ENCODE data around the gene MAML3.

The MAML3 gene

GRCh38 chr4:140189805-140190204 is 35.8 kb upstream of the MAML3 start:
- Histone ChIP-seq H3K4me2 (ENCODE audit: low read length) (no peak overlapping the region), H3K9me2 (ENCODE audit: low read depth, low read length) (no peaks in the 10 kb centered on the region), H3K4me1 (ENCODE audit: insufficient read depth, low read length, severe bottlenecking) (no peaks in the 10 kb centered on the region), H3K36me3 (ENCODE audit: insufficient read depth, low read length) (no peaks in the 10 kb centered on the region), H3K79me2 (ENCODE audit: insufficient read depth, low read length) (no peaks in the 10 kb centered on the region), H3K4me3 (ENCODE audit: low read depth, low read length, poor library complexity, severe bottlenecking) (no peak overlapping the region), H4K20me1 (ENCODE audit: insufficient read depth, low read length) (no peaks in the 10 kb centered on the region), H3K27ac (ENCODE audit: low read depth, low read length, poor library complexity, severe bottlenecking) (no peak overlapping the region), H2AFZ (ENCODE audit: low read length) (no peak overlapping the region), H3F3A (ENCODE audit: insufficient read depth, low read length) (no peaks in the 10 kb centered on the region), H3K9me3 (ENCODE audit: low read length) (no peaks in the 10 kb centered on the region), H3K9ac (ENCODE audit: low read length) (no peak overlapping the region), H3K27me3 (ENCODE audit: insufficient read depth, low read length) (no peaks in the 10 kb centered on the region)
- TF ChIP-seq CTCF (IDR thresholded peaks at IDR 0.05; ENCODE audit: low read length) (no peak), EZH2 (IDR thresholded peaks at IDR 0.05; ENCODE audit: borderline replicate concordance, low read length) (no peak)

DNA sequence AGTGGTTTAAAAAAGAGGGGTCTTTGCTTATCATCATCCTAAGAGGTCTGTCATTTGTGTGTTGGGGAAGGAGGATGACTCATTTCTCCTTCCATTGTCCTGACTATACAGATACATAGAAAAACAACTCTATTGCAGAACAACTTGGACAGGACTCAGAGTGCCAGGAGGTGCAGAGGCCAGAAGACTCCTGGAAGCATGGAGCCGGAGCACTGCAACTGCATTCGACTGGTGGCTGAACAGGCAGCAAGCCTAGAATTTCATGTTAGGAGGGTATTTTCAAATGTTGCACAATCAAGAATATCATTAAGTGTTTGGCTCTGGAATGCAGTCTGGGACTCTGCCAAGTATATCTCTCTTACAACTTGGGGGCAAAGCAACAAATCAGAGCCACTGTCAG is 35.0 kb upstream of the MAML3 start:
- Histone ChIP-seq H4K20me1 (ENCODE audit: insufficient read depth, low read length) (no peaks in the 10 kb centered on the region), H3K27ac (ENCODE audit: low read depth, low read length, poor library complexity, severe bottlenecking) (no peak overlapping the region), H3K4me1 (ENCODE audit: insufficient read depth, low read length, severe bottlenecking) (no peaks in the 10 kb centered on the region), H3K9ac (ENCODE audit: low read length) (no peak overlapping the region), H3K27me3 (ENCODE audit: insufficient read depth, low read length) (no peaks in the 10 kb centered on the region), H3K36me3 (ENCODE audit: insufficient read depth, low read length) (no peaks in the 10 kb centered on the region), H3K4me2 (ENCODE audit: low read length) (no peak overlapping the region), H3K9me3 (ENCODE audit: low read length) (no peaks in the 10 kb centered on the region), H3K9me2 (ENCODE audit: low read depth, low read length) (no peaks in the 10 kb centered on the region), H3K79me2 (ENCODE audit: insufficient read depth, low read length) (no peaks in the 10 kb centered on the region), H2AFZ (ENCODE audit: low read length) (no peak overlapping the region), H3K4me3 (ENCODE audit: low read depth, low read length, poor library complexity, severe bottlenecking) (no peak overlapping the region), H3F3A (ENCODE audit: insufficient read depth, low read length) (no peaks in the 10 kb centered on the region)
- TF ChIP-seq CTCF (IDR thresholded peaks at IDR 0.05; ENCODE audit: low read length) (no peak), EZH2 (IDR thresholded peaks at IDR 0.05; ENCODE audit: borderline replicate concordance, low read length) (no peak)

- no peak overlapping the region for H3K9ac ChIP-seq (ENCODE audit: low read length)
- H2AFZ ChIP-seq (ENCODE audit: low read length), result no peak overlapping the region
- no peaks in the 10 kb centered on the region for H4K20me1 ChIP-seq (ENCODE audit: insufficient read depth, low read length)
- no peaks in the 10 kb centered on the region for H3F3A ChIP-seq (ENCODE audit: insufficient read depth, low read length)
- no peak for TF ChIP-seq EZH2 (IDR thresholded peaks at IDR 0.05; ENCODE audit: borderline replicate concordance, low read length)
- TF ChIP-seq CTCF (IDR thresholded peaks at IDR 0.05; ENCODE audit: low read length), result no peak
- H3K4me1 ChIP-seq (ENCODE audit: insufficient read depth, low read length, severe bottlenecking), result no peaks in the 10 kb centered on the region
- no peaks in the 10 kb centered on the region for H3K36me3 ChIP-seq (ENCODE audit: insufficient read depth, low read length)
- no peaks in the 10 kb centered on the region for H3K9me2 ChIP-seq (ENCODE audit: low read depth, low read length)
- H3K27ac ChIP-seq (ENCODE audit: low read depth, low read length, poor library complexity, severe bottlenecking), result no peak overlapping the region
- no peak overlapping the region for H3K4me3 ChIP-seq (ENCODE audit: low read depth, low read length, poor library complexity, severe bottlenecking)
- no peak overlapping the region for H3K4me2 ChIP-seq (ENCODE audit: low read length)
- H3K9me3 ChIP-seq (ENCODE audit: low read length), result no peaks in the 10 kb centered on the region
- no peaks in the 10 kb centered on the region for H3K79me2 ChIP-seq (ENCODE audit: insufficient read depth, low read length)
- no peaks in the 10 kb centered on the region for H3K27me3 ChIP-seq (ENCODE audit: insufficient read depth, low read length)
These were observed 33.3 kb upstream of the MAML3 start for GRCh38 chr4:140187316-140187695.
